RWPE2 (cell line): ENCODE measurements around the gene LARP1.
A peak's percentile ranks its signal among the peaks of the same experiment; 100 is the strongest.

Experiments
- ATAC-seq: fragments of 200-7000 bp; cut with Tn5 transposase; 3 replicates; pipeline ENCODE4 v1.9.1; 2021; ENCODE audit warnings: low read depth
- DNase-seq: peaks from one replicate; pipeline ENCODE4 v3.0.0-alpha.2; 2020; ENCODE audit warnings: low spot score
- H3K27ac ChIP-seq: fragments of 450-650 bp; 2 replicates; pipeline ENCODE4 v1.5.1; 2017; ENCODE audit warnings: mild to moderate bottlenecking; ENCODE audit not compliant: poor library complexity, severe bottlenecking
- H3K27me3 ChIP-seq: fragments of 250-450 bp; sonication (Bioruptor Pico); 2 replicates; pipeline ENCODE4 v1.5.1; 2021; ENCODE audit warnings: mild to moderate bottlenecking, moderate library complexity; ENCODE audit not compliant: insufficient read depth, poor library complexity, severe bottlenecking
- H3K36me3 ChIP-seq: fragments of 250-450 bp; sonication (Bioruptor Pico); 2 replicates; pipeline ENCODE4 v1.5.1; 2020; ENCODE audit warnings: low read depth, mild to moderate bottlenecking, moderate library complexity
- H3K4me1 ChIP-seq: fragments of 250-450 bp; sonication (Bioruptor Pico); 2 replicates; pipeline ENCODE4 v1.5.1; 2021; ENCODE audit warnings: mild to moderate bottlenecking, moderate library complexity; ENCODE audit not compliant: insufficient read depth, poor library complexity, severe bottlenecking
- H3K4me3 ChIP-seq: fragments of 250-450 bp; sonication (Bioruptor Pico); 2 replicates; pipeline ENCODE4 v1.5.1; 2021; ENCODE audit warnings: mild to moderate bottlenecking, moderate library complexity; ENCODE audit not compliant: severe bottlenecking
- H3K9me3 ChIP-seq: fragments of 250-450 bp; sonication (Bioruptor Pico); 2 replicates; pipeline ENCODE4 v1.5.1; 2021; ENCODE audit warnings: mild to moderate bottlenecking, moderate library complexity; ENCODE audit not compliant: severe bottlenecking
- CTCF ChIP-seq: fragments of 450-650 bp; IDR thresholded peaks from one replicate; pipeline ENCODE4 v1.5.1; 2017; ENCODE audit warnings: mild to moderate bottlenecking, moderate library complexity; ENCODE audit not compliant: poor library complexity, severe bottlenecking

Gene LARP1

GRCh38 chr5:154709368-154710305 is 45.5 kb upstream of the LARP1 start:
- Histone ChIP-seq H3K9me3 (no peaks in the 10 kb centered on the region), H3K27me3 (no peaks in the 10 kb centered on the region), H3K4me3 (no peak overlapping the region), H3K27ac (no peak overlapping the region), H3K4me1 (peaks cover 27% of the 10 kb centered on the region), H3K36me3 (no peaks in the 10 kb centered on the region)
- no peak for DNase-seq
- TF ChIP-seq CTCF: no peak
- no peak for ATAC-seq

- H3K4me3 ChIP-seq: peak overlapping the region; percentile 2
- no peaks in the 10 kb centered on the region for H3K27me3 ChIP-seq
- H3K9me3 ChIP-seq: no peaks in the 10 kb centered on the region
- ATAC-seq: peak; percentile 78
- no peaks in the 10 kb centered on the region for H3K36me3 ChIP-seq
- peaks cover 27% of the 10 kb centered on the region for H3K4me1 ChIP-seq
- no peak for DNase-seq
- no peak overlapping the region for H3K27ac ChIP-seq
- TF ChIP-seq CTCF: no peak
Measured at GRCh38 chr5:154712518-154713437, 42.4 kb upstream of the LARP1 start.

GRCh38 chr5:154713615-154714125 is 41.5 kb upstream of the LARP1 start:
- no peak overlapping the region for H3K27ac ChIP-seq
- ATAC-seq (peak; percentile 21), DNase-seq (no peak)
- H3K4me3 ChIP-seq: no peak overlapping the region
- no peaks in the 10 kb centered on the region for H3K9me3 ChIP-seq
- H3K27me3 ChIP-seq: no peaks in the 10 kb centered on the region
- peaks cover 23% of the 10 kb centered on the region for H3K4me1 ChIP-seq
- H3K36me3 ChIP-seq: no peaks in the 10 kb centered on the region
- no peak for TF ChIP-seq CTCF

- Histone ChIP-seq H3K9me3 (no peaks in the 10 kb centered on the region), H3K4me3 (no peak overlapping the region), H3K27ac (no peak overlapping the region), H3K36me3 (no peaks in the 10 kb centered on the region), H3K27me3 (no peaks in the 10 kb centered on the region), H3K4me1 (peaks cover 17% of the 10 kb centered on the region)
- DNase-seq (no peak), ATAC-seq (no peak)
- no peak for TF ChIP-seq CTCF
Measured at GRCh38 chr5:154714266-154714986, 40.8 kb upstream of the LARP1 start.
